ENCODE measurements around the gene SNX32. TPM values are rescaled to one million over a fixed set of nuclear protein-coding genes. Genes with fewer than 3 reads are reported as not detected.

Gene SNX32
- total RNA-seq, 1 donor from 2014 or later, result not detected

GRCh38 chr11:65790902-65791650, 42.7 kb upstream of the SNX32 start:
- H3K36me3 ChIP-seq, result no peaks in the 10 kb centered on the region
- H3K27me3 ChIP-seq, result peaks cover 20% of the 10 kb centered on the region
- H3K9me3 ChIP-seq, result no peaks in the 10 kb centered on the region
- peaks cover 4 to 13% of the 10 kb centered on the region in 2 donors for H3K4me1 ChIP-seq
- intact Hi-C loops (cut with DNase I), result no loop called here
- TF ChIP-seq CTCF (IDR thresholded peaks at IDR 0.05), result no peak
- H3K27ac ChIP-seq, result no peak overlapping the region
- DNase-seq (ENCODE audit: low spot score in 2 of 2), result no peak
- H3K4me3 ChIP-seq, result no peak overlapping the region

DNA sequence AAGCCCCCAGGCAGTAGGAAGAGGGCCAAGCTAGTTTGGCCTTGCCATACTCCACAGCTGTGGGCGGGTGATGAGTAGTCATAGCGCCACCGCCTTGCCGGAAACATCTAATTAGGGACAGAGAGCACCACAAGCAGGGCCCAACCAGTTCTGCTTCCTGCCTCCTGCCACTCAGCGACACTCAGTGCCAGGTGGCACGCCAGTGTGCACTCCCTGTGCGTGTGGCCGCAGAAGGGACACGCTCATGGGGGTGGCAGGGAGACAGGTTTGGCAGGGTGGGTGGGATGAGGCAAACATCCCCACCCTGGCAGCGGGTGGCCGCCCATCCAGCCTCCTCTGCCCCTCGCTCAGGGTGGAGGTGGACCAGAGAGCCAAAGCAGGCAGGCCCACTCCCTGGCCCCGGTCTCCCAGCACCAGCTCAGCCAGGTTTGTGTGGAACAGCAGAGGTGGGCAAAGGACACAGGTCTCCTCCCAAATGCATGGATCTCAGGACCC, 42.0 kb upstream of the SNX32 start:
- Histone ChIP-seq H3K27ac (no peak overlapping the region), H3K27me3 (peaks cover 14% of the 10 kb centered on the region), H3K4me3 (no peak overlapping the region), H3K4me1 (peaks cover 0 to 7% of the 10 kb centered on the region in 2 donors), H3K9me3 (no peaks in the 10 kb centered on the region), H3K36me3 (no peaks in the 10 kb centered on the region)
- no peak for DNase-seq (ENCODE audit: low spot score in 2 of 2)
- TF ChIP-seq CTCF (IDR thresholded peaks at IDR 0.05), result no peak
- intact Hi-C loops (cut with DNase I), result no loop called here

DNA sequence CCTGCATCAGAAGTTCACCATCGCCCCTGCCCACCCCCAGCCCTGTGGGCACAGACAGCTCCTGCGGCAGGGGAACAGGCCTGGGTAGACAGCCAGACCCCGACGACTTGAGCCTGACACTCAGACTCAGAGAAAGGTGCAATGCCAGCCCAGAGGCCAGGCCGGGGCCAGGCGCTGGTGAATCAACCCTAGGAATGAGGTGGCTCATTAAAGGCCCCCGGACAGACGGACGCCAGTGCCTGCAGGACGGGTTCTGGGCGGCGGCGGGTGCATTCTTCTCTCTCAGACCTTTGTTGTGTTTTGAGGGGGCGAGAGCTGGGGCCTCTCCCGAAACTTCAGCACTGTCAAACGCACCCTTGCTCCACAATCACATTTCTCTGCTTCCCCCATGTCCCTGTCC, 41.3 kb upstream of the SNX32 start:
- intact Hi-C loops (cut with DNase I), result no loop called here
- Histone ChIP-seq H3K27ac (no peak overlapping the region), H3K4me3 (no peak overlapping the region), H3K9me3 (no peaks in the 10 kb centered on the region), H3K27me3 (peaks cover 9% of the 10 kb centered on the region), H3K36me3 (no peaks in the 10 kb centered on the region), H3K4me1 (peaks cover 0 to 7% of the 10 kb centered on the region in 2 donors)
- no peak for TF ChIP-seq CTCF (IDR thresholded peaks at IDR 0.05)
- no peak for DNase-seq (ENCODE audit: low spot score in 2 of 2)

DNA sequence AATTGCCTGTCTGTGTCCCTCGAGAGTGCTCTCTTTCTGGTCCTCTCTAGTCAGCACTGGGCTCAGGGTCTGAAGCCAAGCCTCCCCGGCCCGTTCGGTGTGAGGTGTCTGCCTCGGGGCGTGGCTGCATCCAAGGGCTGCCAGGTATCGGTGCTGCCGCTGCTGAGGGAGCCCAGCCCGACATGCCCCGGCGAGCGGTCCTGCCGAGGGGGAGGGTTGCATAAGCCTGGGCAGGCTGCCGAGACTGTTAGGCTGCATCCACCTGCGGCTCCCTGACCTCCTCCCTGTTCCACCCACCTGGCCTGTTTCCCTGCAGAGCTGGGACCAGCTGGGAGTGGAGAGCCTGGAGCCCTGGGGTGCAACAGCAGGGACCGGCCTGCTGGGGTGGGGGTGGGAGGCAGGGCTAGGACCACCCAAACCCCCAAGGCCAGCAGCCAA, 40.6 kb upstream of the SNX32 start:
- Histone ChIP-seq H3K4me3 (no peak overlapping the region), H3K36me3 (no peaks in the 10 kb centered on the region), H3K27me3 (peaks cover 2% of the 10 kb centered on the region), H3K27ac (no peak overlapping the region), H3K9me3 (no peaks in the 10 kb centered on the region), H3K4me1 (peaks cover 0 to 1% of the 10 kb centered on the region in 2 donors)
- no peak for TF ChIP-seq CTCF (IDR thresholded peaks at IDR 0.05)
- intact Hi-C loops (cut with DNase I), result no loop called here
- no peak for DNase-seq (ENCODE audit: low spot score in 2 of 2)

DNA sequence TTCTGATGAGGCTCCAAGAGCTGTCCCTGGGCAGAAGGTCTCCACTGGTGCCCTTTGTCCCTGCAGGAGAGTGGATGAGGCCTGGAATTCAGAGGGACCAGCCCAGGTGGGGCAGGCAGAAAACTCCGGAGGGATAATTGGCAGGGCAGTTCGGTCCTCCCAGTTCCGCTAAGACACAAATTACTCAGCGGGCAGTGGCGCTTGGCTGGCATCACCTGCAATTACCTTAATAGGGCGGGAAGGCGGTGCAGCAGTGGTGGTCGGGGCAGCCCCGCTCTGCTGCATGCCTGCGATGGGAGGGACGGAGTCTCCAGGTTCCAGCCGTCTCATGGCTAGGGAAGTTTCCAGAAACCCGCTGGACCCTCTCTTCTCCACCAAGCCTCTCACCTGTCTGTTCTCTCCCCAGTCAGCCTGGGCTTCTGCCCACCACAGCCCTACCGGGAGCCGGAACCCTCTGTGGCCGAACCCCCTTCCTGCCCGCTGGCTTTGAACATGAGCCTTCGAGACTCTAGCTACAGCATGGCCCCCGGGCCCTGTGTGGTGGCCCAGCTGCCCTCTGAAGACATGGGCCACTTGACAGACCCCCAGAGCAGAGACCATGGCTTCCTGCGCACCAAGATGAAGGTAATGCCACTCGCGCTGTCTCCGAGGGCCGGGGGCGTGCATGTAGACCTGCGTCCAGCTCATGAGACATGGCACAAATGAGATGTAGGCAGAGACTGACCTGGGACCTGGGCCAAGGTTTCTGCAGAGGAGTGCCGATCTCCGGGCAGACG, 40.0 kb upstream of the SNX32 start:
- no peak for TF ChIP-seq CTCF (IDR thresholded peaks at IDR 0.05)
- no peak for DNase-seq (ENCODE audit: low spot score in 2 of 2)
- Histone ChIP-seq H3K36me3 (no peaks in the 10 kb centered on the region), H3K4me1 (no peaks in the 10 kb centered on the region), H3K4me3 (no peak overlapping the region), H3K27me3 (no peaks in the 10 kb centered on the region), H3K9me3 (no peaks in the 10 kb centered on the region), H3K27ac (no peak overlapping the region)
- intact Hi-C loops (cut with DNase I), result no loop called here
